GM19351 (cell line): ENCODE data around the gene HOXC13.

Experiments used
- ATAC-seq: cut with Tn5 transposase; IDR thresholded peaks from one replicate; pipeline ENCODE4 v1.9.1; 2021; ENCODE audit warnings: mild to moderate bottlenecking, moderate library complexity; ENCODE audit not compliant: unreplicated experiment

The HOXC13 gene

GRCh38 chr12:53968214-53969127 is 29.8 kb downstream of the HOXC13 start:
- ATAC-seq, result no peak

- no peak for ATAC-seq
Measured at GRCh38 chr12:53969588-53970259, 31.1 kb downstream of the HOXC13 start.

- no peak for ATAC-seq
Measured at GRCh38 chr12:53970451-53970850, 31.8 kb downstream of the HOXC13 start.

- no peak for ATAC-seq
Measured at GRCh38 chr12:53971129-53971528, 32.5 kb downstream of the HOXC13 start.

- ATAC-seq, result no peak
Measured at GRCh38 chr12:53971686-53972085, 33.1 kb downstream of the HOXC13 start.

- ATAC-seq, result no peak
Measured at GRCh38 chr12:53972152-53972702, 33.6 kb downstream of the HOXC13 start.

- ATAC-seq, result no peak
Measured at GRCh38 chr12:53972722-53973235, 34.1 kb downstream of the HOXC13 start, which contains the start of gene HOXC11. HOXC11 (plus strand) TSS chr12:53973126; CDS start chr12:53973242, 116 bp downstream.

DNA sequence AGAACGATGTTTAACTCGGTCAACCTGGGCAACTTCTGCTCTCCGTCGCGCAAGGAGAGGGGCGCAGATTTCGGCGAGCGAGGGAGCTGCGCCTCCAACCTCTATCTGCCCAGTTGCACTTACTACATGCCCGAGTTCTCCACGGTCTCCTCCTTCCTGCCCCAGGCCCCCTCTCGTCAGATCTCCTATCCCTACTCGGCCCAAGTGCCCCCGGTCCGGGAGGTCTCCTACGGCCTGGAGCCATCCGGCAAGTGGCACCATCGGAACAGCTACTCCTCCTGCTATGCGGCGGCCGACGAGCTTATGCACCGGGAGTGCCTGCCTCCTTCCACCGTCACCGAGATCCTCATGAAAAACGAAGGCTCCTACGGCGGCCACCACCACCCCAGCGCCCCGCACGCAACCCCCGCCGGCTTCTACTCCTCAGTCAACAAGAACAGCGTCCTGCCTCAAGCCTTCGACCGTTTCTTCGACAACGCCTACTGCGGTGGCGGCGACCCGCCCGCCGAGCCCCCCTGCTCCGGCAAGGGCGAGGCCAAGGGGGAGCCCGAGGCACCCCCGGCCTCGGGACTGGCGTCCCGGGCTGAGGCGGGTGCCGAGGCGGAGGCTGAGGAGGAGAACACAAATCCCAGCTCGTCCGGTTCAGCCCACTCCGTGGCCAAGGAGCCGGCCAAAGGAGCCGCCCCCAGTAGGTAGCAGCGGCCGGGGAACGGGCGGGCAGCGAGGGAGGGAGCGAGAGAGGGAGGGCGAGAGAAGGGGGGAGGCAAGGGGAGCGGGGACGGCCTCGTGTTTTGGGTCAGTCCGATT is 34.8 kb downstream of the HOXC13 start:
- ATAC-seq, result no peak

DNA sequence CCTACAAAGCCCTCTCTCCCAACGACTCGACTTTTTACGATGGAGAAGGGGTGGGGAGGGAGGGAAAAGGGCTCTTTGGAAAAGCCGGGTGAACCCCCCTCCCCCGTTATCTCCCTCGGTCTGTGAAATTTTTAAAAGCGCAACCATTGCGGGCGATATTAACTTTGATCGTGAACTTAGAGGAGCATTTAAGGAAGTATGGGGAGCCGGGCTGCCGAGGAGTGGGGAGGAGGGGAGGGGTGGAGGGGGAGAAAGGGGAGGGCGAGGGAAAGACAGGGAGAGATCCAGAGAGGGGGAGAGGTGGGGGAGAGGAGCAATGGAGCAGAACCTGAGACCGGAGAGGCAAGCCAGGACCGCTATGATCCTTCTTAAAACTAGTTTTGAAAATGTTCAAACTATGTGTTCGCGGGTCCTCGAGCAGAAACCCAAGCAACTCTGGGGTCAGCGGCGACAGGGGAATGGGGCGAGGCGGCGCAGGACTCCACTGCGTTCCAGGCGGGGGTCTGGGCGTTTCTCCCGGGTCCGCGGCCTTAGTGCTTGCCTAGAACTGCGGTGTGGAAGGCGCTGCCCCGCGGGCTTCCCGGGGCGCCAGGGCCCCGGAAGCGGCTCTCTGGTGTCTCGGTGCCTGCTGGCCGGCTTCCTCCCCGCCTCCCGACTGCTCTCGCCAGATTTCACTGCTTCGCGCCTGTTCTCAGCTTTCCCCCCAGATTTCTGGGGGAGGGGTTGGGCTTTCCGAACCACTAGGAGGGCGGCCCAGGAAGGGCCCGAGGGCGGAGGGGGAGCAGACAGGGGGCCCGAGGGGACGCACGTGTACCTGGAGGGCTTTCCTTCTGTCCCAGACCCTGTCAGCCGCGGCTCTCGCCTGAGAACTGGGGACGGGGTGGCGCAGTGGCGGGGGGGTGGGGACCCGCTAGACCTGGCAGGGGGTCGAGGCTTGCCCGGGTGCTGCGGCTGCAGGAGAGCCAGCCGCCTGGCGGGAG is 35.7 kb downstream of the HOXC13 start, which contains the start of gene HOTAIR:
HOTAIR (minus strand) TSS at position 871 of the 980 bp plus-strand sequence.
- ATAC-seq, result no peak

GRCh38 chr12:53975064-53975471 is 36.4 kb downstream of the HOXC13 start:
- ATAC-seq, result no peak

DNA sequence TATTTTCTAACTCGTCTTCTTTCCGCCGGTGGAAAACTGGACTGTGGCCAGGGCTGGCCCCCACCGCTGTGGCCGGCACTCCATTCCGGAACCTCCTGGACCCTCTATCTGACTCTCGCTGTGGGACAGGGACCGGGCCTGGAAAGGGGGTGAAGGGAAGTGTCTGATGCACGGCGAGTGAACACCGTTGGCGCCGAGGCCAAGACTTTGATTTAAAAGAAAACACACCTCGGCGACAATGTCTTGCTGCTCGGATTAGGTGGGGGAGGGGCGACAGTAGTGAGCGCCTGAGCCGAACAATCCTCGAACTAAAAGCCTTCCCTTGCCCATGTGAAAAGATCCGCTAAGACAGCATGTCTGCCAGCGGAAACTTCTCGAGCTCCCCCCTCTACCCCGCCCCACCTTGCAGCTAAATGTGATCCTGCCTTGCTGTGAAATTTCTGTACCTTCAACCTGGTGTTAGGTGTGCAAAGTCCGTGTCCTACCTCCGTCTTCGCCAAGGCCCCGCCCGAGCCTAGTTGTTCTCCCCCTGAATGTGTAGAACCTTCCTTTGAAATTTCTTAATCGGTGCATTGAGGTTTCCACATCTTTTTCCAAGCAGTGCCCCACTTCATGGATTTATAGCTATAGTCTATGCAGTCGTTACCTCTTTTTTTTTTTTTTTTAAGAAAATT is 37.0 kb downstream of the HOXC13 start:
- ATAC-seq, result no peak

DNA sequence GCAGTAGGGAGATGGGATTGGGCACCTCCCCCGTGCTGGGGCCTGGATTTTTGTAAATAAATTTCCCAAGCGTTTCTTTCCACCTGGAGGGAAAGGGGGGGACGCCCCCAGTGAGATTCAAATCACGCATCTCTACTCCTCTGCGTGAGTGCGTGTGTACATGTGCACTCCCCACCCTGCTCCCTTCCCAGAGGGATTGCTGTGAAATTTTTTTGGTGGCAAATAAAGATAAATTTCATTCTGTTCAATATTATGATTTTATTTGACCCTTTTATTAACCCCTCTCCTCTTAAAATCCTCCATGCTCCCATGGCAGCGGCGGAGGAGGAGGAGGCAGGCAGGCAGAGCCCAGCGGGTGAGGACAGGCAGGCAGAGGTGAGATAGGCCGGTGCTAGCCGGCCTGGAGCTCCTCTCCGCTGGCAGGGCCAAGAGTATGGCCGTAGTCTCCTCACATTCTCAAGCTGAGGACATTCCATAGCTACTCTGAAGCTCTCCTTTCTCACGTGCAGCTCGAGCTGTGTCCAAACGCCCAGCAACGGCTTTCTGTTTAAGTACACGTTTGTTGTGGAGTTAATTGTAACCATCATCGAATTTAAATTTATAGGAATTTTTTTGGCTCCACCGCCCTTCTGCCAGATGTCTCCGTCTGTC is 37.7 kb downstream of the HOXC13 start:
- no peak for ATAC-seq

DNA sequence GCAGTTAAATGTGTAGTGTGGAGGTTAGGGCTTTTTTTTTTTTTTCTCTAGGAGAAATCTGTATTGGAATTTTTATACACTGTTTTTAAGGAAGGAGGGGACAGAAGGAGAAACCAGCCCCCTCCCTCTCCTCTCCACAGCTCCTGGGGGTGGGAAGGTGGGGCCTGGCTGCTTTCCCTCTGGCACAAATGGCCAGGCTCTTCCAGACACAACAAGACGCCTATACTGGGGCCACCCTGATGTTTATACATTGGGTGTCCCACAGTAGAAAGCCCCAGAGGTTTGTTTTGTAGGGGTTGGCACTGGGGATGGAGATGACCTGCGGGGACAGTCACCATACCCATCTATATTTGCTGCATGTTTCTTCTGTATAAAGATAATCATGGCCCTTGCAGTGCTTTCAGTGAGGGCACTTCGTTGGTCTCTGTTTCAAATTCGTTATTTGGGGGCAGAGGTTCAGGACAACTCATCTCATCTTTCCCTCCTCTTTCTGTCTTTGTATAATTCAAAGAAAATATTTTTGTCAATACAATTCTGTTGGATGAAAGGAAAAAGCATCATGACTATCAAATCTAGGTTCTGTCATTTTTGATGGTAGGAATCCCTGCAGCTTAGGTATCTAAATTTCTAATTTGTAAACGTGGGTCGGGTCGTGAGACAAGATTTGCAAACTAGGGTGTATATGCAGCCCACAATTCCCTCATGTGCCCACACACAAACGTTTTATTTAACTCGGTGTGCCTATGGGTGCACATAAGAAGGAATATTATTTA is 38.4 kb downstream of the HOXC13 start:
- ATAC-seq, result no peak

DNA sequence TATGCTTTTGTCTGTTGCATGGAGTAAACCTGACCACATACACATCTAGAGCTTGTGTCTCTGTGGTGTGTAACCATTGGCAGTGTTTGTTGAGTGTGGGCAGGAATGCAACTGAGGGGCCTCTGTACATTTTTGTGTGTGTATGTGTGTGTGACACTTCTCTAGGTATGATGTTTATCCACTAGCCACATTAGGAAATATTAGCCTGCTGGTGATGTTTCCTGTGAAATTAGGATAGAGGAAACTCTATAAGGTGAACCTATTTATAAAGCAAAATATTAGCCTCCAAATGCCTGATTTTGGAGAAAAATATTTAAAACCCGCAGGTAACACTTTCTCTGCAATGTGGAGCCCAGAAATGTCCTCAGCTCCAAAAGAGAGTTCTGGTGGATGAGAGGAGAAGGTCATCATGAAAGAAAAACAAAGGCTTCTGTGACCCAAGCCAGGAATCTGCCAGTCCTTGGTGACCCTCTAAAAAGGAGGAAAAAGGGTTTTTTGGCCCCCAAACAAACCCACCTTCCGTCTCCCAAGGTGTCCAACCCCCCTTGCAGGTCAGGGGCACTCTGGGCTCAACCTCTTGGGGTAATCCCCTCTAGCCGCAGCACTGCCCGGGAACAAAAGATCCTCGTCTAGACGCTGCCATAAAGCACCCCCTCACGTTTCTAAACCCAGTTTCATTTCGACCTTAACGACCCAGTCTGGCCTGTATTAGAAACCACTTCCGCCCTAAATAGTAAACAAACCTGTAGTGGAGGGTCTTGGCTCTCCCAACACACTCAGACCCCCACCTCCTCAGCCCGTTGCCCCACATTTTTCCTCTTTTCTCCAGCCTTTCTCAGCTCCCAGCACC is 39.2 kb downstream of the HOXC13 start:
- ATAC-seq, result no peak

DNA sequence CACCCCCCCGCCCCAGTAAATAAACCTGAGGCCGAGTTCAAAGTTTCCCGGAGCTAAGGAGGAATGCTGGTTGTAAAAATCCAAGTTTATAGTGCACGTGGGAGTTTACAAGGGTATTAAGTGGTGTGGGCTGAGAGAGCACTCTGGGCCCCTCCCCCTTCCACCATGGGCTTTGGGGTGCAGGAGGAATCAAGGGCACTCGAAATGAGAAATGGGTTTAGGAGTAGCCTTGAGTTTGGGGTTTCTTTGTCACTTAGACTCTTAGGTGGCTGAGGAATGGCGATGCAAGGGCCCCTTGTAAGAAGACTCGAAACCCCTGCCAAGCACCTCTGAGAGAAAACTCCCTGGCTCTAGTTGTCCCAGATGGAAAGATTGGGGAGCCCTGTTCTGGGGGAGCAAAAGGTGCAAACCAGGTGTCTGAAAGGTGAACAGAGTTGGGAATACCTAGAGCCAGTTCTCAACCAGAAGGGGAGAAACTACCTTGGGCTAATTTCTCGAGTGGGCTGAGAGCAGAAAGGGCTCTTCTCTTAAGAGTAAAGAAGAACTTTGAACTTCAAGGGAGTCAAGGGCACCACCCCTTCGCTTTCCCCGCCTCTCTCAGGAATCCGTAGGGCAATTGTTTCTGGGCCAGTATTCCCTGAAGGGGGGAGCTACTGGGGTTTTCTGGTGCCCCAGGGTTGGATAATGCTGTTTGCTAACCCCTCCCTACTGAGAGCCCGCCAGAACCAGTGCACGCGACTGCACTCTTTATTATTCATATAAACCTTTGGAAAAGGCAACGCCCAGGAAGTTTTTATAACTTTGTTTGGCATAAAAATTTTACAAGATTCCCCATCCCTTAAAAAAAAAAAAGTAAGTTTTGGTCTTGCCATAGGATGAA is 40.1 kb downstream of the HOXC13 start:
- no peak for ATAC-seq
